Activated naive CD4-positive, alpha-beta T cell treated with anti-CD3 and anti-CD28 coated beads, Interleukin-2, amount 50 U/mL, for 16 hours (primary cell): ENCODE results near the gene RFPL3.
"Not testable (repeated sequence)": the region's sequence is repeated elsewhere in the genome, so short reads cannot be mapped to it uniquely, and the experiment has no call there.

Source experiments
- DNase-seq: peaks from one replicate; pipeline ENCODE4 v3.0.0-alpha.2; 2020

The RFPL3 gene

DNA sequence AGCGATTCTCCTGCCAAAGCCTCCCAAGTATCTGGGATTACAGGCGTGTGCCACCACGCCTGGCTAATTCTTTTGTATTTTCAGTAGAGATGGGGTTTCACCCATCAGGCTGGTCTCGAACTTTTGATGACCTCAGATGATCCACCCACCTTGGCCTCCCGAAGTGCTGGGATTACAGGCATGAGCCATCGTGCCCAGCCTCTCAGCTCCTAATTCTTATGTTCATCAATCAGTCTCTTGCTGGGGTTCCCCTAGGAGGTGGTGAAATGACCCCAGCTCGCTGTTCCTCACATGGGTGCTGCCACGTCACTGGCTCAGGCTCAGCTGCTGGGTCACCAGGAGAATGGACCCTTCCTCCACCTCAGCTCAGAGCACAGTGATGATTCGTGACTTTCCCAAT lies at the start of gene RFPL3:
RFPL3 (plus strand) TSS at position 301 of the 400 bp plus-strand sequence. CDS start 205 bp downstream, outside the sequence.
- not testable (repeated sequence) for DNase-seq

DNA sequence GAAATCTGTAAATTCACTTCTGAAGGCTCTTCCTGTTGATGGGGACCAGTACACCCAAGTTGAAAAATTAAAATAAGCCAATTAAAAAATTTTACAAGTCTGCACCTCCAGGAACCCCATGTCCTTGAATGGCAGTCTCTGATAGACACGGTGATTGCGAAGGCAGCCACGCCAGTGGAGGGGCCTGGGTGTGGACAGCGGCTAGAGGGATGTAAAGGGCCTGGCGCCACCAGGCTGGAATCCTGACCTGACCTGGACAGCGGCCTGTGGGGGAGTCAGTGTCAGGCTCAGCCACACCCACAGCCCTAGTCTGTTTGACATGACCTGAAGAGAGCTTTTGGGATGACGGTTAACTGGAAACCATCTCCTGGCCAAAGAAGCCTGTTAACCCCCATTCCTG lies 49.5 kb upstream of the RFPL3 start:
- no peak for DNase-seq

DNA sequence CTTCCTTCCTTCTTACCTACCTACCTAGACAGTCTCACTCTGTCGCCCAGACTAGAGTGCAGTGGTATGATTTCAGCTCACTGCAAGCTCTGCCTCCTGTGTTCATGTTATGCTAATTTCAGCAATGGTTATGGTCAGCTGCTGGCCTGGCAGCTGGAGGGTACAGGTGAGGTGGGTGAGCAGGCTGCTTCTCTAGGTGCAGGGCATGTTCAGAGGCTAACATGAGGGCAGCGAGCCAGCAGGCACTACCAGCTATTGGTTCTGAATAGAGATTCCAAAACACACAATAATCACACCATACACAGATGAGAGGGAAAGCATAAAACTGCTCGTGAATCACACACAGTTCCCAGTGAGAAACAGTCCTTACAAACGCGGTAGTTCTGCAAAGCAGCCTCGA lies 48.7 kb upstream of the RFPL3 start:
- no peak for DNase-seq

DNA sequence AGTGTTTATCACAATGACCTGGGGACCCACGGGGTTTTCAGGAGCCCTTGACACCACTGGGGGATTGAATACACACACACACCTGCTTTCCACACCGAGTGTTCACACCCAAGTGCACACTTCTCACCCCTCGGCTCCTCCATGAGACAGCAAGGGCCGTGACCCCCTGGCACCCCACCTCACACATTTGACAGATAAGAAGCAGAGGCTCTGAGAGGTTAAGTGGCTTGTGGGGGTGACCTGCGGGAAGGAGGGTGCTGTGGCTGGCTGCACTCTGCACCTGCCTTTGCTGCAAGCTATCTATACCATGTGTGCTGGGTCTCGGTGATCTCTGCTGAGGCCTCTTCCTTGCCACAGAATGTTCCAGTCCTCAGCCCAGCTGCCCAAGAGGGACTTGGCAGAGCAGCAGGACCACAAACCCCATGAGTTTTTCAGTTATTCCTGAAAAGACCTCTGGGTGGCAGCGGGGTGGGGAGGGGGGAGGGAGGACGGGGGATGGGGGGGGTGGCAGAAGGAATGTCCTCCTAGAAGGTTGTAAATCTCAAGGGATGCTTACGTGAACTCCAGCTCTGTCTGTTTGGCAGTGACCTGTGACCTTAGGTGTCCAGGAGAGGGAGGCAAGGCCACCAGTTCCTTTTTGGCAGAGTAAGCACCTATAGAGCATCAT lies 47.9 kb upstream of the RFPL3 start:
- DNase-seq, result no peak

DNA sequence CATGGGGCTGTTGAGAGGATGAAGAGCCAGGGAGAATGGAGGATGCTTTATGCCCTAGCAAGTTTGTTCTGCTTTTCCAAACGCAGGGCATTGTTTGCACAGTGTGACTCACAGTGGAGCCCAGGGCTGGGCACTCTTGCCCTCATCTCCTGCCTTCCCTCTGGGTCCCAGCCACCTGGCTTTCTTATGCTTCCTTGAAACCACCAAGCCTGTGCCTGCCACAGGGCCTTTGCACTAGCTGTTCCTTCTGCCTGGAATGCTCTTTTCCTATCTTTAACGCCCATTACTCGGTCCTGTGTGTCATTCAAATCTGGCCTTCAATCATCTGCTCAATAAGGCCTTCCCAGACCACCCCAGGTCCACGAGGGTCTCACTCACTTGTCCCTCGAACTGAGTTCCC lies 46.9 kb upstream of the RFPL3 start:
- no peak for DNase-seq

DNA sequence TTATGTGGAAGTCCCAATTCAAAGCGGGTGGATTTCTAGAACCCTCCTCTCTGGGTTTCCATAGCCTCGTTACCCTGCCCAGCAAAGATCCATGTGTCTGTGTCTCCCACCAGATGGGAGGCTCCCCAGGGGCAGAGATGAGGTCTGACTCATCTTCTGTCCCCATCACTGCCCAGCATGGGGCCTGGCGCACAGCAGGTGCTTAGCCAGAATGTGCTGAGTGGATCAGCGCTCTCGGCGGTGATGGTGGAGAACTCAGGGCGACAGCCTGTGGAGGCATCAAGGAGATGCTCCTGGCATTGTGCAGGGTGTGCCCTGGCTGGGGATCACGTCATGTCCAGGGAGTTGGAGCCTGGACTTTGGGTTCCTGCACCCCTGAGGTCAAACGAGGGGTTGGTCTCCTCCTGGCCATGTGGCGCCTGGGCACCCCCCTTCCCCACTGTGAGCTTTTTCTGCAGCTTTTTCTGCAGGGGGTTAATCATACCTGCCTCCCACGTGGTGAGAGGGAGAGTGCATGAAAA lies 46.1 kb upstream of the RFPL3 start:
- no peak for DNase-seq

DNA sequence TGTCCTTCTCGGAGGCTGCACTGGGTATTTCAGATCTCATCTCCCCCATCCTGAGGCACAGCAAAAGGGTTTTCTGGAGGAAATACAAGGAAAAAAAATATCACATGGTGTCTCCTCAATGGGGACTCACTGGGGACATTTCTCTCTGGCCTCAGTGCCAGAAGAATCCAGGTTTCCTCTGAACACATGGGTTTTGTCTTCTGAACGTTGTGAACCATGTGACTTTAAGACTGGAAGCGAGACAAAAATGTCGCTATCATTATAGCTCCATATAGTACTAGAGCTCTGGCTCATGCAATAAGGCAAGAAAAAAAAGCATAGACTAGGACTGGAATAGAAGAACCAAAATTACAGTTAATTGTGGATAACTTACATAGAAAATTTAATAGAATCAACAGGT lies 44.9 kb upstream of the RFPL3 start:
- no peak for DNase-seq

DNA sequence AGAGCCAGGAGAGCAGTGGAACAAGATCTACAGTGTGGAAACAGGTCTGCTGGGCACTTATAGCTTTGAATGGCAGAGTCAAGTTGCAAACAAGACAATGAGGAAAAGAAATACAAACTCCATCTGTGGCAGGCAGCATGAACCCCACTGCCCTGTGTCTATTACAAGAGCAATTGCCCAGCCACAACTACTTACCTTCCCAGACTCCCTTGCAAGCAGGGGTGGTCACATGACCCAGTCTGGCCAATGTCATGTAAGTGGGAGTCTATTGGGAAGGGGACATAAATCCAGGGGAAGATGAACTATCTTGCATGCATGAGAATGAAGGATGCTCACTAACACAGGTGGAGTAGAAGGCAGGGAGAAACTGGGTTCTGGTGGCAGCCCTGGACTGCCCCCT lies 44.1 kb upstream of the RFPL3 start:
- DNase-seq, result no peak

DNA sequence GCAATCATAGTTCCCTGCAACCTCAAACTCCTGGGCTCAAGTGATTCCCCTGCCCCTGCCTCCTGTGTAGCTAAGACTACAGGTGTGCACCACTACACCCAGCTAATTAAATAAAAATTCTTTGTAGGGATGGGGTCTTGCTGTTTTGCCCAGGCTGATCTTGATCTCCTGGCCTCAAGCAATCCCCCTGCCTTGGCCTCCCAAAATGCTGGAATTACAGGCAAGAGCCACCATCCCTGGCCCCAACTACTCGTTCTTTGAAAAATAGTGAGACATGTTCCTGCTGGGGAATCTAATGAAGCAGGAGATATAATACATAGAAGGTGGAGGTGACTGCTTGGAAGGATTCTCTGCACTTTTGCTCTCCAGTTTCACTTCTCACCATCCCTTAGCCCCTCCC lies 40.1 kb upstream of the RFPL3 start:
- DNase-seq, result no peak

DNA sequence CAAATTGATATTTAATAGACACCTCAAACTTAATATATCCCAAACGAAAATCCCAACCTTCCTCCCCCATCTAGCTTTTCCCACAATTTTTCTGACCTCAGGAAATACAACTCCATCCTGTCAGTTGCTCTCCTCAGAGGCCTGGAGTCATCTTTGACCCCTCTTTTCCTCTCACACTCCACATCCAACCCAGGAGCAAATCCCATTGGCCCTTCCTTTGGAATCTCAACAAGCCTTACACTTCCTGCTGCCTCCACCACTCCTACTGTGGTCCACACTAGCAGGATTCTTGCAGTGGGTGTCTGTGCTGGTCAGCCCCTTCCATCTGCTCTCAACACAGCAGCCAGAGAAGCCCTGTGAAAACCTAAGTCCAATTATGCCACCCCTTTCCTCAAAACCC lies 39.3 kb upstream of the RFPL3 start:
- no peak for DNase-seq

DNA sequence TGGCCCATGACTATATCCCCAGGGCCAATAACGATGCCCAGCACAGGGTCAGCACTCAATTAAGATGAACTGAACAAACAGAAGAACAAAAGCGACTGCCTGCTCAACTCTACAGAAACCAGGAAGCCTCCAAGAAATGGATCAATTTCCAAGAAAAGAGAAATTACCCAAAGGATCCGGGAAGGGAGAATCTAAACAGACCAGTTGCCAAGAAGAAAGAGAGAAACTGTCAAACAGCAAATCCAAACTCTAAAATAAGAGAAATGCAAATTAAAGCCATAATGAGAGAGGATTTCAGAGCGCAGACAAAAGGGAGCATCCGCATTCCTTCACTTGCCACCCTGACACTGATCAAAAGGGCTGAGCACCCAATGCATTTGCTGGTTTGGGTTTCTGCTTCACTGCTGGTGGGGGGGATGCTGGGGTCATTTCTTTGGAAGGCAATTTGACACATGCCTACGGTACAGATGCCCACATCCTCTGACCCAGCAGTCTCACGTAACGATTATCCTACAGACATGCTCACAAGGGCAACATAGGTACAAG lies 37.7 kb upstream of the RFPL3 start:
- no peak for DNase-seq

DNA sequence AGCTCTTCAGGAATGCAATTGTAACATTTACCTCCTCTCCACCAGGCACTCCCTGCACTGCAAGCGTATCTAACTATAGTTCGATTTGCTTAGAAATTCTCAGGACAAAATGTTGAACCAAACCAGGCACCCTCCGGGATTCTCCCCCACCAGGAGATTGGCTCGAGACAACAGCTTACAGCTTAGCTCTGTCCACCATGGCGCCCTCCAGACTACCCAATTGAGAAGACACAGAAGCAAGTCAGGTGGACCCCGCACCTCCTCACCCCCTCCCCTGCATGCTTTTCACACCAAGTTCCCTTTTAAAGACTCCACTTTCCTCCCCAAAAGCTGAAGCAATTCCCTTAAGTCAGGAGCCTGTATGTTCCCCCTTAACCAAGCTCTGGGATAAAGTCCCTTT lies 34.7 kb upstream of the RFPL3 start:
- DNase-seq, result no peak

DNA sequence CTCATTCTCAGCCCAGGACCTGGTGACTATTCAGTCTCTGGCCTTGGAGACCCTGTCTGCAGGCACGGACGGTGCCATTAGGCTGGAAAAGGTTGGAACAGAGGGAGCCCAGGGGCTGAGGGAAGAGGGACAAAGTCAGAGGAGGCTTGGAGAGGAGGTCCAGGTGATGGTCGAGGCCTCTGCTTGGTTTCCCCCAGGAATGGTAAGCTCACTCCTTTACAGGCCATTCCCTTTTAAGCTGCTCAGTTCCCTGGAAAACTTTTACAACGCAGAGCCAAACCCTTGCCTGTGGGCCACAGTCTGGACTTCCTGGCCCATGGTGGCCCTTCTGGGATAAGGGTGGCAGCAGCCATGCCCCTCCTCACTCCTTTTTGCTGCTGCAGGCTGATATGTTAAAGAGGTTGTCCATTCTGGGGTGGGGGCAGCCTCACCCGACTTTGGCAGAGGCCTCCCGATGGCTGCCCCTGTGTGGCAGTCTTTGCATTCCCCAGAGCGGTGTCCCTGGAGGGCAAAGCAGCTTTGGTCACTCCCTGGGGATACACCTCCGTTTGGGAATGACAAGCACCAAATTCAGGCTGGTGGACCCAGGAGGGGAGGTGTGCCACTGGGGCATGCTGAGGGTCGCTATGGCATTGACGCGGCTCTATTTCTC lies 34.0 kb upstream of the RFPL3 start:
- DNase-seq, result no peak

DNA sequence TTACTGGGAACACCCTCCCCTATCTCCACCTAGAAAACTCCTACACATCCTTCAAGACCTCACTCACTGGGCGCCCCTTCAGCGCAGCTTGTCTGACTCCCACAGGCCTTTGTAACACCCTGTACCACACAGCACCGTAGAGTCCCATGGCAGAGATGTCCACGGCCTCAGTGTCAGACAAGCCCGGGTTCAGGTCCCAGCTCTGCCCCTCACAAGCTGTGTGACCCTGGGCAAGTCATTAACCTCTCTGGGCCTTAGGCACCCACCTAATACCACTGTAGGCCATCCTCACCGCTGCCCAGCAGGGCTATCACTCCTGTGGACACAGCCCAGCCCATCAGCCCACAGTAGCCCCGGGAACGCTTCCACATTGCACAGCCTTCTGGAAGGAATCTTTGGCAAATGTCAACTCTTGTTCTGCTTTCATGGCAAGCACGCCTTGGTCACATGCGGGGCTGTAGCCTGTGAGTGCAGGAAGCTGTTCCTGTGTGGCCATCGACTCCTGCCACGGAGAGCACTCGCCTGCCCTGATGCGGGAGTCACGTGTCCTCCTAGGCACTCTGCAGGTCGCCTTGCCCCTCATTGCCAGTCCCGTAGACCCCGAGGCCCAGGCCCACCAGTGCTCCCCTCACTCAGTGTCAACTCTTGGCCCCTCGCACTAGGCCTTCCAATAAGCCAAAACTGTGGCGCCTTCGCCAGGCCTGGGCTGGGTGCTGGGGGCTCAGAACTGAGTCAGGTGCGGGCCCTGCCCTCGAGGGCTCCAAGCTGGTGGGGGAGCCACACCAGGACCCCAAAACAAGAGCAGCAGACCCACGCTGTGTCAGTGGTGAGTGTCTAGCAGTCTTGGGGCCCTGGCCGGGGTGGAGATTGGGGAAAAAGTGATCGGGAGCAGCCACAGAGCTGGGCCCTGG lies 32.9 kb upstream of the RFPL3 start:
- no peak for DNase-seq

DNA sequence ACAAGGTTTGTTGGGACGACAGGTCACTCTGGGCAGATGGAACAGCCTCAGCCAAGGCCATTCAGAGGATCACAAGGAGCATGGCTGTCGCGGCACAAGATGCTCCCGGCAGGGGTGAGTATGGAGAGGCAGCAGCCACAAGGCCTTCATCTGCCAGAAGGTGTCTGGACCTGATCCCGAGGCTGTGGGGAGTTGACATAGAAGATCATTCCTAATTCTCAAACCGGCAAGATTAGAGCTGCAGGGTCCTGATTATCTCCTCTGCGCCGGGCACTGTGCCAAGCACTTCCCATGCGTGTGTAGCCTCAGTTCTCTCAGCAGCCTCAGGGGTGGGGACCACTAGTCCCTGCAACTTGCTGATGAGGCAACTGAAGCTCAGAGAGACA lies 32.3 kb upstream of the RFPL3 start:
- no peak for DNase-seq

DNA sequence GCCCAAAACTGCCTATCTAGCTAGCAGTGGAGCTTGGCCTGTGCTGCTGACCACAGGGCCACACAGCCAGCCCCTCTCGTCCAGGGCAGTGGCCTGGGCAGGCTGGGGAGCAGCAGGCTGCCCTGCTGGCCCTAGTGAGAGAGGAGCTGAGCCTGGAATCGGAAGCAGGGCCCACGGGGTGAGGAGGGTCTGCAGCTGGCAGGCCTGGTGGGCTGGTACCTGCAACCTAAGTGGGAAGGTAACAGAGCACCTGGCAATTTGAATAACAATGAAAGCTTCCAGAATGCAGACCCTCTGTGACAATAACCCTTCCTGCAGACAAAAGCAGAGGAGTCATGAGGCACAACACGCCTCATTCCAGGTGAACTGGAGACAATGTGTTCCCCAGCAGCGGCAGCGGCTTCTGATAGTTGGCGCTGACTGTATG lies 31.8 kb upstream of the RFPL3 start:
- DNase-seq, result no peak

DNA sequence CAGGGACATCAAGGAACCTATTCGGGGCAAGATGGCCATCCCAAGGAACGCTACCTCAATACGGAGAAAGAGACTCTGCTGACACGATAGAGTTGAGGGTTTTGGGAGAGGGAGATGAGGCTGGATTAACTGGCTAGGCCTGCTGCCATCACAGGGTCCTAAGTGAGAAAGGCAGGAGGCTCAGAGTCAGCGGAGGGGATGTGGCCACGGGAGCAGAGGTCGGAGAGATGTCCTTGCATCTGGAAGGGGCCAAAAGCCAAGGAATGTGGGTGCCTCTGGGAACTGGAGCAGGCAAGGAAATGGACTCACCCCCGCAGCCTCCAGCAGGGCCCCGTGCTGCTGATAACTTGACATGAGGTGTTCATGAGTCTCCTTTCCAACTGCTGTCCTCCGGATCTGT lies 31.0 kb upstream of the RFPL3 start:
- DNase-seq, result no peak

DNA sequence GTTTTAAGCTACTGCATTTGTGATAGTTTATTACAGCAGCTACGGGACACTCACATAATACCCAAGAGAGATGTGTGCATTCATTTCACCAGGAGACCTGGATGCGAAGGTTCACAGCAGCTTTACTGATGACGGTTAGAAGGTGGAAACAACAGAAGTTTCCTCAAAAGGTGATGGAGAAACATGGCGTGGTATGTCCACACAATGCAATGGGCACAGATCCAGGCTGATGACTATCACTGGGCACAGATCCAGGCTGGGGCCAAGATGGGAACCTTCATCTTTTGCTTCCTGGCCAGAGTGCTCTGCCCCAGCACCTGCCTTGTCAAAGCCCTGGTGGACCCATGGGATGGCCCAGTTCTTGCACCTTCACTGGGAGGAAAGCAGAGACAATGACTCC lies 30.6 kb upstream of the RFPL3 start:
- no peak for DNase-seq

DNA sequence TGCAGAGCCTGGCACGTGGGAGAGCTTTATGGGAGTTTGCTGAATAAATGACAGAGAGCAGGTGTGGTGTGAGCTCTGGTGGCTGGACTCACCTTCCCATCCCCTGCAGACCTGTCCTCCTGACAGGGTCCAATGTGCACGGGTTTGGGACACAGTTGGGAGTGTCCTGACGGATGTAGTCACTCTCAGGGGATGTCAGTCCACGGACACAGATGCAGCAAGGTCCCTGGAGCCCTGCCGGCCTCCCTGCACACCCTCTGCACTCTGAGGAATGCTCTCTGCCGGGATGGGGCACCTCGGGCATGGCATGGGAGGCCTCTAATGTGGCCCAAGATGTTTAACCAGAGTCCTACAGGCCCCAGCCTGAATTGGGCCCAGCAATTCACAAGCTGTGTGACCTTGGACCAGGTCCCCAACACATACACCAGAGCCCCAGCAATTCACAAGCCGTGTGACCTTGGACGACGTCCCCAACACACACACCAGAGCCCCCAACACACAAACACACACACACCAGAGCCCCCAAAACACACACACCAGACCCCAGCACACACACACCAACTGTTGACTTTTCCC lies 30.0 kb upstream of the RFPL3 start:
- no peak for DNase-seq

DNA sequence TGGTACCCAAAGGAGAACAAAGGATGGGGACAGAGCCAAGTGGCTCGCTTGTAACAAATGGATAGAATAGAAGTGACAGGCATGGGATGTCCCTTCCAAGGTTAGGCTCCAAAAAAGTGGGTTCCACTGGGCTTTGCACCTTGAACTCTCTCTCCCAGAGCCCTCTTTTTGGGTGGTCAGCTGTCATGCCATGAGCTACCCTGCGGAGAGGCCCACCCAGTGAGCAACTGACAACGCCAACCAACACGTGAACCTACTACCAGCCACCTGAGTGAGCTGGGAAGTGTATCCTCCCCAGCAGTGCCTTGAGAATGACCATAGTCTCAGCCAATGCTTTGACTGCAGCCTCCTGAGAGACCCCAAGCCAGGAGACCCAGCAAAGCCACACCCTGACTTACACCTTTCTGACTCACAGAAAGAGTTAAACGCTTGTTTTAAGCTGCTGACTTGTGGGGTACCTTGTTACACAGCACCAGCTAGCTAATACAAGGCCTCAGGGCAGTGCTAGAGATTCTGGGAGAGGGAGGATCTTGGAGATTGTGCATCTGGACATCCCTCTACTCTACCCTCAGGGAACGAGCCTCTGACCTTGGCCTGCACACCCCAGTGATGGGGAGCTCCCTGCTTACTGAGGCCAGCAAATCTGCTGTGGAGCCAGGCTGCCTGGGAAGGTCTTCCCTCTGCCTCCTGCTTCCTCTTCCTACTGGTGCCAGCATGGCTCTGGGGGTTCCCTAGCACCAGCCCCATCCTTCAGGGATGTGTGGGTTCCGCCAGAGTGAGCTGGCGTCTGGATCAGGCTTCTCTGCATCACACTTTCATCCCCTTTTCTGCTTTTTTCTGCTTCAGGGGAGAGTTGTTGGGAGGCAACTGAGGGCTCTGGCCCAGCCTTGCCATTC lies 29.1 kb upstream of the RFPL3 start:
- DNase-seq, result no peak

DNA sequence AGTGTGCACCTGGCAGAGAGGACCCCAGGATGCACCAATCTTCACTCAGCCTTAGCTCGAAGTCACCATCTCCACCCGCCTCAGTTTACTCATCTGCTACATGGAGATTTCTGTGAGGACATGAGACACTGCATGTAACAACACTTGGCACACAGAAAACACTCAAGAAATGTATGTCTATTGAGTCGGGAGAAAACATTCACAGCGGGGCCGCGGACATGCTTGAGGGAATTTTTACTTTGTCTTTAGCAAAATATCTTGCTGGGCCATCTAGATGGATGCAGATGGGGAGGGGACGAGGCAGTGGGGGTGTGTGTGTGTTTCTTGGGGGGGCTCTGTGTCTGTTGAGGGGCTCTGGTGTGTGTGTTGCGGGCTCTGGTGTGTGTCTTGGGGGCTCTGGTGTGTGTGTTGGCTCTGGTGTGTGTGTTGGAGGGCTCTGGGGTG lies 28.4 kb upstream of the RFPL3 start:
- DNase-seq, result no peak
